HCT116 (cell line): ENCODE results near the gene PCDH10. TPM values are rescaled to one million over a fixed set of nuclear protein-coding genes. Genes with fewer than 3 reads are reported as not detected.

Experiments
- ATAC-seq: fragments of 200-7000 bp; cut with Tn5 transposase; 2 replicates; pipeline ENCODE4 v1.9.1; 2020; ENCODE audit warnings: mild to moderate bottlenecking, moderate library complexity
- BruUV-seq: library from RNA; stranded (reverse); fragments of 400-500 nt; replicated peaks from 2 replicates; lab custom pipeline; 2021; lab: Mats Ljungman, UMichigan
- CTCF ChIA-PET: fragments of 300-600 bp; sonication (Branson Sonifier 250); formaldehyde crosslinking; loops from one replicate; lab custom pipeline; 2021; ENCODE audit warnings: antibody characterized with exemption; lab: Charles Lee
- POLR2A ChIA-PET: fragments of 300-600, 350-600 bp; sonication (Branson Sonifier 250); formaldehyde crosslinking; loops from one replicate; lab custom pipeline; 2021; ENCODE audit warnings: antibody characterized with exemption; lab: Charles Lee
- RAD21 ChIA-PET, 2 experiments: fragments of 300-600 bp; sonication (Branson Sonifier 250); formaldehyde crosslinking; loops; one replicate each; lab custom pipeline; 2023; ENCODE audit warnings: low total read pairs in 2 of 2; ENCODE audit not compliant: uncharacterized antibody in 2 of 2, unreplicated experiment in 2 of 2, low non-redundant PET in 1 of 2; lab: Charles Lee
- DNase-seq: peaks from one replicate; pipeline ENCODE4 v3.0.0-alpha.2; 2010; ENCODE audit warnings: low read depth, low spot score
- H2AFZ ChIP-seq: fragments of 200-600 bp; shearing (Covaris generic), sonication (generic); 2 replicates; pipeline ENCODE4 v1.6.1; 2017; ENCODE audit warnings: low read depth, mixed run types, mixed read lengths, antibody characterized with exemption, low read length; ENCODE audit not compliant: poor library complexity, severe bottlenecking
- H3K27ac ChIP-seq: 2 replicates; pipeline ENCODE4 v1.5.1; 2012; ENCODE audit warnings: low read depth, low read length
- H3K27me3 ChIP-seq: fragments of 200-600 bp; sonication (generic); 2 replicates; pipeline ENCODE4 v1.6.1; 2016; ENCODE audit warnings: mixed run types, low read length, mixed read lengths; ENCODE audit not compliant: insufficient read depth
- H3K36me3 ChIP-seq, 2 experiments: fragments of 200-500 bp in 1 of 2; fragments of 200-600 bp in 1 of 2; sonication (Bioruptor generic) in 1 of 2; sonication (generic) in 1 of 2; 2 replicates each; pipeline versions ENCODE4 v1.5.1 to v1.6.1; 2014 to 2016; ENCODE audit warnings: low read length in 2 of 2, inconsistent platforms in 1 of 2, mixed read lengths in 1 of 2, mixed run types in 1 of 2; ENCODE audit not compliant: insufficient read depth in 2 of 2, control insufficient read depth in 1 of 2
- H3K4me1 ChIP-seq, 2 experiments: fragments of 200-600 bp in 1 of 2; sonication (generic) in 1 of 2; 2 replicates each; pipeline versions ENCODE4 v1.5.1 to v1.6.1; 2012 to 2017; ENCODE audit warnings: low read length in 2 of 2, inconsistent platforms in 1 of 2, mild to moderate bottlenecking in 1 of 2, mixed read lengths in 1 of 2, mixed run types in 1 of 2, moderate library complexity in 1 of 2; ENCODE audit not compliant: insufficient read depth in 2 of 2, control insufficient read depth in 1 of 2
- H3K4me2 ChIP-seq: fragments of 200-600 bp; sonication (generic); 2 replicates; pipeline ENCODE4 v1.6.1; 2017; ENCODE audit warnings: mixed run types, low read length, mixed read lengths
- H3K4me3 ChIP-seq, 2 experiments: fragments of 200-600 bp in 1 of 2; sonication (generic) in 1 of 2; replicated peaks in 1 of 2; 2 replicates each; pipeline ENCODE4 v1.5.1; 2011 to 2016; ENCODE audit warnings: low read length in 2 of 2, control low read depth in 1 of 2, low read depth in 1 of 2, mild to moderate bottlenecking in 1 of 2, mixed read lengths in 1 of 2, mixed run types in 1 of 2
- H3K79me2 ChIP-seq: fragments of 200-600 bp; sonication (generic); 2 replicates; pipeline ENCODE4 v1.6.1; 2017; ENCODE audit warnings: mild to moderate bottlenecking, mixed run types, low read length, moderate library complexity, mixed read lengths; ENCODE audit not compliant: insufficient read depth
- H3K9ac ChIP-seq: fragments of 200-600 bp; sonication (generic); 2 replicates; pipeline ENCODE4 v1.6.1; 2016; ENCODE audit warnings: low read length, mixed read lengths
- H3K9me2 ChIP-seq: fragments of 200-600 bp; sonication (generic), shearing (Covaris generic); 2 replicates; pipeline ENCODE4 v1.6.1; 2017; ENCODE audit warnings: mixed run types, mild to moderate bottlenecking, moderate library complexity; ENCODE audit not compliant: insufficient read depth
- H3K9me3 ChIP-seq, 2 experiments: fragments of 200-500 bp in 1 of 2; fragments of 200-600 bp in 1 of 2; sonication (Bioruptor generic) in 1 of 2; sonication (generic) in 1 of 2; 2 replicates each; pipeline ENCODE4 v1.6.1; 2014 to 2017; ENCODE audit warnings: low read length in 2 of 2, mixed read lengths in 2 of 2, inconsistent platforms in 1 of 2, low read depth in 1 of 2, mild to moderate bottlenecking in 1 of 2, mixed run types in 1 of 2, moderate library complexity in 1 of 2; ENCODE audit not compliant: control insufficient read depth in 1 of 2, insufficient read depth in 1 of 2
- H4K20me1 ChIP-seq: fragments of 200-600 bp; sonication (generic), shearing (Covaris generic); 2 replicates; pipeline ENCODE4 v1.6.1; 2017; ENCODE audit warnings: mixed run types, mild to moderate bottlenecking, moderate library complexity; ENCODE audit not compliant: insufficient read depth
- CBX3 ChIP-seq: IDR thresholded peaks from 2 replicates; pipeline ENCODE4 v1.6.1; 2012; ENCODE audit warnings: low read depth
- EGR1 ChIP-seq: IDR thresholded peaks from 2 replicates; pipeline ENCODE4 v1.6.1; 2012; ENCODE audit warnings: low read depth
- EZH2 ChIP-seq: fragments of 200-600 bp; sonication (generic); IDR thresholded peaks from 2 replicates; pipeline ENCODE4 v1.6.1; 2017; ENCODE audit warnings: antibody characterized with exemption, mixed run types
- EZH2phosphoT487 ChIP-seq: fragments of 200-600 bp; IDR thresholded peaks from 2 replicates; pipeline ENCODE4 v1.6.1; 2018; ENCODE audit warnings: antibody characterized with exemption, borderline replicate concordance
- JUND ChIP-seq: IDR thresholded peaks from 2 replicates; pipeline ENCODE4 v1.6.1; 2012
- POLR2A ChIP-seq: IDR thresholded peaks from 2 replicates; pipeline ENCODE4 v1.7.0; 2011; ENCODE audit warnings: borderline replicate concordance; ENCODE audit not compliant: insufficient read depth, insufficient read length; ENCODE audit errors: extremely low read depth
- POLR2AphosphoS5 ChIP-seq: IDR thresholded peaks from 2 replicates; pipeline ENCODE4 v1.6.1; 2011; ENCODE audit warnings: mild to moderate bottlenecking, low read depth, low read length, moderate library complexity
- RAD21 ChIP-seq: IDR thresholded peaks from 2 replicates; pipeline ENCODE4 v1.6.1; 2012; ENCODE audit warnings: low read depth, mild to moderate bottlenecking
- SIN3A ChIP-seq: IDR thresholded peaks from 2 replicates; pipeline ENCODE4 v1.6.1; 2012; ENCODE audit warnings: low read depth
- SRF ChIP-seq: IDR thresholded peaks from 2 replicates; pipeline ENCODE4 v1.6.1; 2012; ENCODE audit warnings: low read depth
- TCF7L2 ChIP-seq: IDR thresholded peaks from 2 replicates; pipeline ENCODE4 v1.7.0; 2011; ENCODE audit warnings: borderline replicate concordance, inconsistent platforms; ENCODE audit not compliant: insufficient read depth, insufficient read length; ENCODE audit errors: extremely low read depth
- ZFX ChIP-seq: fragments of 450-650 bp; IDR thresholded peaks from 2 replicates; pipeline ENCODE4 v1.6.1; 2017
- intact Hi-C: fragments of 100-400 bp; cut with micrococcal nuclease; formaldehyde crosslinking; loops from 2 replicates; pipeline ENCODE4 v1.10.0; 2022
- total RNA-seq: library from RNA; stranded (reverse); gene quantifications from one replicate; pipeline ENCODE4 v1.2.1, GENCODE V29; 2021; ENCODE audit not compliant: unreplicated experiment
- TF ChIP-seq, protein P1 (sequence below): IDR thresholded peaks from 2 replicates; pipeline ENCODE4 v1.6.1; 2012; ENCODE audit warnings: low read depth
- TF ChIP-seq, protein P2 (sequence below): IDR thresholded peaks from 2 replicates; pipeline ENCODE4 v1.6.1; 2011; ENCODE audit warnings: mild to moderate bottlenecking, low read length, moderate library complexity; ENCODE audit not compliant: insufficient replicate concordance; ENCODE audit errors: extremely low read depth
- TF ChIP-seq, protein P3 (sequence below), 3 experiments: fragments of 200-600 bp in 1 of 3; sonication (generic) in 1 of 3; IDR thresholded peaks in 2 of 3; conservative IDR thresholded peaks in 1 of 3; 2 replicates each; pipeline ENCODE4 v1.5.1; 2012 to 2017; ENCODE audit warnings: low read depth in 2 of 3, low read length in 2 of 3, antibody characterized with exemption in 1 of 3, borderline replicate concordance in 1 of 3, control low read depth in 1 of 3, mild to moderate bottlenecking in 1 of 3, mixed read lengths in 1 of 3, mixed run types in 1 of 3, moderate library complexity in 1 of 3; ENCODE audit not compliant: insufficient read depth in 1 of 3

The PCDH10 gene
- total RNA-seq, 1 experiment from 2014 or later: not detected

DNA sequence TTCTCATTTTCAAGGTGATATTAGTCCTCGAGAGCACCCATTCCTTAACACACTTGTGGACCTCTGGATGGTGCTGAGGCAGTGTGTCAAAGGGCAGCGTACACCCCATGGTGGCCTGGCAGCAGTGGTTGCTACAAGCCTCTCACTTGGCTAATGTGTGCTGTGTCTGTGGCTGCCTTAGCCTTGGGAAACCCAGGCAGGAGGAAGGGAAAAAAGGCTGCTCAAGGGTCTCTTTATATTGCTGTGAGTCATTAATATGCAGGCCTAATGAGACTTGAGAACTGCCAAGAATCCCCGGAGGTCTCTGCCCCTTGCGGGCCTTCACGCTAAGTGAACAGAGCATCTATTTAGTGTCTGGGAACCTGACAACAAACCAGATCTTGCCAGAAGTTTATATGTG, 7.0 kb downstream of the PCDH10 start (continued):
- TF ChIP-seq, protein P1, sequence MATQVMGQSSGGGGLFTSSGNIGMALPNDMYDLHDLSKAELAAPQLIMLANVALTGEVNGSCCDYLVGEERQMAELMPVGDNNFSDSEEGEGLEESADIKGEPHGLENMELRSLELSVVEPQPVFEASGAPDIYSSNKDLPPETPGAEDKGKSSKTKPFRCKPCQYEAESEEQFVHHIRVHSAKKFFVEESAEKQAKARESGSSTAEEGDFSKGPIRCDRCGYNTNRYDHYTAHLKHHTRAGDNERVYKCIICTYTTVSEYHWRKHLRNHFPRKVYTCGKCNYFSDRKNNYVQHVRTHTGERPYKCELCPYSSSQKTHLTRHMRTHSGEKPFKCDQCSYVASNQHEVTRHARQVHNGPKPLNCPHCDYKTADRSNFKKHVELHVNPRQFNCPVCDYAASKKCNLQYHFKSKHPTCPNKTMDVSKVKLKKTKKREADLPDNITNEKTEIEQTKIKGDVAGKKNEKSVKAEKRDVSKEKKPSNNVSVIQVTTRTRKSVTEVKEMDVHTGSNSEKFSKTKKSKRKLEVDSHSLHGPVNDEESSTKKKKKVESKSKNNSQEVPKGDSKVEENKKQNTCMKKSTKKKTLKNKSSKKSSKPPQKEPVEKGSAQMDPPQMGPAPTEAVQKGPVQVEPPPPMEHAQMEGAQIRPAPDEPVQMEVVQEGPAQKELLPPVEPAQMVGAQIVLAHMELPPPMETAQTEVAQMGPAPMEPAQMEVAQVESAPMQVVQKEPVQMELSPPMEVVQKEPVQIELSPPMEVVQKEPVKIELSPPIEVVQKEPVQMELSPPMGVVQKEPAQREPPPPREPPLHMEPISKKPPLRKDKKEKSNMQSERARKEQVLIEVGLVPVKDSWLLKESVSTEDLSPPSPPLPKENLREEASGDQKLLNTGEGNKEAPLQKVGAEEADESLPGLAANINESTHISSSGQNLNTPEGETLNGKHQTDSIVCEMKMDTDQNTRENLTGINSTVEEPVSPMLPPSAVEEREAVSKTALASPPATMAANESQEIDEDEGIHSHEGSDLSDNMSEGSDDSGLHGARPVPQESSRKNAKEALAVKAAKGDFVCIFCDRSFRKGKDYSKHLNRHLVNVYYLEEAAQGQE: no peak
- no peak for TF ChIP-seq POLR2AphosphoS5
- no peak for TF ChIP-seq POLR2A
- TF ChIP-seq EGR1: no peak
- no peak for TF ChIP-seq ZFX
- TF ChIP-seq TCF7L2: no peak
- TF ChIP-seq EZH2: no peak

DNA sequence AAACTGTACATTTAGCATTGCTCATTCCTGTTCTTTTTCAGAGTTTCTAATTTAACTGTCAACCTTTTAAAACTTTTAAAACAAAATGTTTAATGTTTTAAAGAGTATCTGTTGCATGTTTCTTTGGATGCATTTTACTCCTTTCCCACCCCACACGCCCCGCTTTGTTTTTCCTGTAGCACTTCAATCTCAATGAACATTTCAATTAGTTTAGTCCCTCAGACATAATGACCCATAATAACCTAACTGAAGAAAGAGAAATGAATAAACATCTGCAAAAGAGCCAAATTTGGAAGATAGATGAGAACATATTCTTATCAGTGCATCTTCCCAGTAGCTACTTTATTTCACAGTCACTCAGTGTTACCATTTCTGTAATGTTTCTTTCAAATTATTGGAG, 7.5 kb downstream of the PCDH10 start:
- H3K27ac ChIP-seq: no peak overlapping the region
- no peak overlapping the region for H3K4me3 ChIP-seq
- H3K4me2 ChIP-seq: no peak overlapping the region
- no peaks in the 10 kb centered on the region for H3K36me3 ChIP-seq
- ChIA-PET CTCF (no interaction called here), POLR2A (no interaction called here), RAD21 (no interaction called here)
- H3K4me1 ChIP-seq: no peaks in the 10 kb centered on the region
- H4K20me1 ChIP-seq: no peaks in the 10 kb centered on the region
- H2AFZ ChIP-seq: no peak overlapping the region
- H3K9ac ChIP-seq: no peak overlapping the region
- DNase-seq (no peak), ATAC-seq (no peak)
- no peaks in the 10 kb centered on the region for H3K79me2 ChIP-seq
- no peaks in the 10 kb centered on the region for H3K27me3 ChIP-seq
- intact Hi-C loops: loop anchor here (5.0 to 10.0 kb wide), 2 partner anchors 1618 to 1781 kb away; no protein-coding TSS in a partner anchor
- BruUV-seq: no TSS peak
- H3K9me2 ChIP-seq: no peaks in the 10 kb centered on the region
- no peaks in the 10 kb centered on the region for H3K9me3 ChIP-seq
- TF ChIP-seq JUND (no peak), RAD21 (no peak), EGR1 (no peak), SRF (no peak), SIN3A (no peak), CBX3 (no peak), EZH2phosphoT487 (no peak)
- TF ChIP-seq, protein P2, sequence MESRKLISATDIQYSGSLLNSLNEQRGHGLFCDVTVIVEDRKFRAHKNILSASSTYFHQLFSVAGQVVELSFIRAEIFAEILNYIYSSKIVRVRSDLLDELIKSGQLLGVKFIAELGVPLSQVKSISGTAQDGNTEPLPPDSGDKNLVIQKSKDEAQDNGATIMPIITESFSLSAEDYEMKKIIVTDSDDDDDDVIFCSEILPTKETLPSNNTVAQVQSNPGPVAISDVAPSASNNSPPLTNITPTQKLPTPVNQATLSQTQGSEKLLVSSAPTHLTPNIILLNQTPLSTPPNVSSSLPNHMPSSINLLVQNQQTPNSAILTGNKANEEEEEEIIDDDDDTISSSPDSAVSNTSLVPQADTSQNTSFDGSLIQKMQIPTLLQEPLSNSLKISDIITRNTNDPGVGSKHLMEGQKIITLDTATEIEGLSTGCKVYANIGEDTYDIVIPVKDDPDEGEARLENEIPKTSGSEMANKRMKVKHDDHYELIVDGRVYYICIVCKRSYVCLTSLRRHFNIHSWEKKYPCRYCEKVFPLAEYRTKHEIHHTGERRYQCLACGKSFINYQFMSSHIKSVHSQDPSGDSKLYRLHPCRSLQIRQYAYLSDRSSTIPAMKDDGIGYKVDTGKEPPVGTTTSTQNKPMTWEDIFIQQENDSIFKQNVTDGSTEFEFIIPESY: no peak
- TF ChIP-seq, protein P3, sequence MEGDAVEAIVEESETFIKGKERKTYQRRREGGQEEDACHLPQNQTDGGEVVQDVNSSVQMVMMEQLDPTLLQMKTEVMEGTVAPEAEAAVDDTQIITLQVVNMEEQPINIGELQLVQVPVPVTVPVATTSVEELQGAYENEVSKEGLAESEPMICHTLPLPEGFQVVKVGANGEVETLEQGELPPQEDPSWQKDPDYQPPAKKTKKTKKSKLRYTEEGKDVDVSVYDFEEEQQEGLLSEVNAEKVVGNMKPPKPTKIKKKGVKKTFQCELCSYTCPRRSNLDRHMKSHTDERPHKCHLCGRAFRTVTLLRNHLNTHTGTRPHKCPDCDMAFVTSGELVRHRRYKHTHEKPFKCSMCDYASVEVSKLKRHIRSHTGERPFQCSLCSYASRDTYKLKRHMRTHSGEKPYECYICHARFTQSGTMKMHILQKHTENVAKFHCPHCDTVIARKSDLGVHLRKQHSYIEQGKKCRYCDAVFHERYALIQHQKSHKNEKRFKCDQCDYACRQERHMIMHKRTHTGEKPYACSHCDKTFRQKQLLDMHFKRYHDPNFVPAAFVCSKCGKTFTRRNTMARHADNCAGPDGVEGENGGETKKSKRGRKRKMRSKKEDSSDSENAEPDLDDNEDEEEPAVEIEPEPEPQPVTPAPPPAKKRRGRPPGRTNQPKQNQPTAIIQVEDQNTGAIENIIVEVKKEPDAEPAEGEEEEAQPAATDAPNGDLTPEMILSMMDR (IDR thresholded peaks at IDR 0.05 in 2 of 3, conservative IDR thresholded peaks at IDR 0.05 in 1 of 3; ENCODE audit: borderline replicate concordance in 1 of 3, insufficient read depth in 1 of 3, low read depth in 2 of 3, low read length in 2 of 3): no peak
- TF ChIP-seq, protein P1: no peak
